GM12872 (cell line): ENCODE data around the gene KCNRG.

ENCODE experiments used
- CTCF ChIP-seq: IDR thresholded peaks from 3 replicates; pipeline ENCODE4 v1.5.1; 2011; ENCODE audit warnings: low read depth, mild to moderate bottlenecking, low read length, moderate library complexity; ENCODE audit not compliant: insufficient read depth

KCNRG gene

GRCh38 chr13:50069261-50069660 lies 54.0 kb downstream of the KCNRG start:
- TF ChIP-seq CTCF = no peak

GRCh38 chr13:50070186-50070585 lies 54.9 kb downstream of the KCNRG start:
- no peak for TF ChIP-seq CTCF
